Keratinocyte (primary cell): ENCODE data around the gene TFCP2L1. TPM values are rescaled to one million over a fixed set of nuclear protein-coding genes. Genes with fewer than 3 reads are reported as not detected.
A peak's percentile ranks its signal among the peaks of the same experiment; 100 is the strongest.

Source experiments
- DNase-seq: peaks from one replicate; pipeline ENCODE4 v3.0.0-alpha.2; 2011; ENCODE audit warnings: low read depth, missing footprints, low spot score
- FAIRE-seq: peaks from 2 replicates; lab custom pipeline; 2011; peaks lifted over from hg19 to GRCh38; lab: Jason Lieb, UNC
- H2AFZ ChIP-seq: 2 replicates; pipeline ENCODE4 v1.6.0; 2012; ENCODE audit warnings: low read length, control low read depth, inconsistent platforms; ENCODE audit not compliant: control insufficient read depth
- H3K27ac ChIP-seq: 2 replicates; pipeline ENCODE4 v1.5.1; 2011; ENCODE audit warnings: low read length; ENCODE audit not compliant: control insufficient read depth, insufficient read depth
- H3K27me3 ChIP-seq: 3 replicates; pipeline ENCODE4 v1.6.0; 2011; ENCODE audit warnings: low read length; ENCODE audit not compliant: control insufficient read depth, insufficient read depth; ENCODE audit errors: extremely low read depth
- H3K36me3 ChIP-seq, 2 experiments: 2 replicates in 1 of 2; 3 replicates in 1 of 2; pipeline ENCODE4 v1.5.1; 2011; ENCODE audit warnings: low read length in 2 of 2, mild to moderate bottlenecking in 1 of 2; ENCODE audit not compliant: control insufficient read depth in 2 of 2, insufficient read depth in 2 of 2; ENCODE audit errors: extremely low read depth in 1 of 2
- H3K4me1 ChIP-seq: 3 replicates; pipeline ENCODE4 v1.5.1; 2011; ENCODE audit warnings: low read length; ENCODE audit not compliant: control insufficient read depth, insufficient read depth; ENCODE audit errors: extremely low read depth
- H3K4me2 ChIP-seq: 3 replicates; pipeline ENCODE4 v1.6.0; 2011; ENCODE audit warnings: low read depth, low read length; ENCODE audit not compliant: control insufficient read depth, insufficient read depth; ENCODE audit errors: extremely low read depth
- H3K4me3 ChIP-seq, 3 experiments: fragments of 200-600 bp in 1 of 3; sonication (generic) in 1 of 3; 2 replicates in 2 of 3; 3 replicates in 1 of 3; pipeline ENCODE4 v1.5.1; 2011 to 2016; ENCODE audit warnings: low read length in 3 of 3, mild to moderate bottlenecking in 3 of 3, control low read depth in 2 of 3, inconsistent platforms in 1 of 3, low read depth in 1 of 3, mixed read lengths in 1 of 3, mixed run types in 1 of 3, moderate library complexity in 1 of 3; ENCODE audit not compliant: control insufficient read depth in 2 of 3, insufficient read depth in 2 of 3; ENCODE audit errors: extremely low read depth in 1 of 3
- H3K79me2 ChIP-seq: 2 replicates; pipeline ENCODE4 v1.6.0; 2012; ENCODE audit warnings: low read length; ENCODE audit not compliant: control insufficient read depth, insufficient read depth
- H3K9ac ChIP-seq: 3 replicates; pipeline ENCODE4 v1.6.0; 2011; ENCODE audit warnings: low read length; ENCODE audit not compliant: control insufficient read depth, insufficient read depth; ENCODE audit errors: extremely low read depth
- H3K9me1 ChIP-seq: 3 replicates; pipeline ENCODE4 v1.6.0; 2011; ENCODE audit warnings: low read length; ENCODE audit not compliant: control insufficient read depth, insufficient read depth; ENCODE audit errors: extremely low read depth
- H3K9me3 ChIP-seq: 2 replicates; pipeline ENCODE4 v1.5.1; 2012; ENCODE audit warnings: low read depth, low read length; ENCODE audit not compliant: control insufficient read depth
- H4K20me1 ChIP-seq: 3 replicates; pipeline ENCODE4 v1.6.0; 2011; ENCODE audit warnings: low read length; ENCODE audit not compliant: control insufficient read depth, insufficient read depth; ENCODE audit errors: extremely low read depth
- EZH2 ChIP-seq: IDR thresholded peaks from one replicate; pipeline ENCODE4 v1.6.1; 2012; ENCODE audit warnings: inconsistent platforms, mild to moderate bottlenecking, low read length, moderate library complexity
- dilution Hi-C: fragments of 300-500 bp; cut with MboI; formaldehyde crosslinking; loops from one replicate; pipeline ENCODE4 v1.7.0; 2020; ENCODE audit warnings: low sequenced_read_pairs; ENCODE audit not compliant: extremely low pct_ligation_motif_present
- polyA plus RNA-seq, 5 experiments: library from polyadenylated mRNA; depleted of rRNA in 3 of 5; stranded (reverse) in 3 of 5; stranded (forward) in 1 of 5; unstranded in 1 of 5; fragments of >200 nt; gene quantifications; 1 replicate in 1 of 5; 2 replicates in 3 of 5; 3 replicates in 1 of 5; pipeline versions ENCODE4 v1.2.1 to v1.2.3, GENCODE V29; 2011 to 2012; ENCODE audit warnings: missing spikeins in 2 of 5, low read depth in 1 of 5, low replicate concordance in 1 of 5
- TF ChIP-seq, protein P1 (sequence below), 3 experiments: IDR thresholded peaks in 1 of 3; conservative IDR thresholded peaks in 1 of 3; optimal IDR thresholded peaks in 1 of 3; 2 replicates in 2 of 3; 3 replicates in 1 of 3; pipeline versions ENCODE3 to v1.5.1; 2011; ENCODE audit warnings: low read length in 3 of 3, mild to moderate bottlenecking in 3 of 3, moderate library complexity in 2 of 3, control low read depth in 1 of 3, inconsistent platforms in 1 of 3; ENCODE audit not compliant: insufficient read depth in 2 of 3; ENCODE audit errors: extremely low read depth in 1 of 3

The TFCP2L1 gene
- polyA plus RNA-seq, 1 donor (not counting 4 experiments of a cell fraction or from before 2014, with no cell fraction given): 29.4 TPM

DNA sequence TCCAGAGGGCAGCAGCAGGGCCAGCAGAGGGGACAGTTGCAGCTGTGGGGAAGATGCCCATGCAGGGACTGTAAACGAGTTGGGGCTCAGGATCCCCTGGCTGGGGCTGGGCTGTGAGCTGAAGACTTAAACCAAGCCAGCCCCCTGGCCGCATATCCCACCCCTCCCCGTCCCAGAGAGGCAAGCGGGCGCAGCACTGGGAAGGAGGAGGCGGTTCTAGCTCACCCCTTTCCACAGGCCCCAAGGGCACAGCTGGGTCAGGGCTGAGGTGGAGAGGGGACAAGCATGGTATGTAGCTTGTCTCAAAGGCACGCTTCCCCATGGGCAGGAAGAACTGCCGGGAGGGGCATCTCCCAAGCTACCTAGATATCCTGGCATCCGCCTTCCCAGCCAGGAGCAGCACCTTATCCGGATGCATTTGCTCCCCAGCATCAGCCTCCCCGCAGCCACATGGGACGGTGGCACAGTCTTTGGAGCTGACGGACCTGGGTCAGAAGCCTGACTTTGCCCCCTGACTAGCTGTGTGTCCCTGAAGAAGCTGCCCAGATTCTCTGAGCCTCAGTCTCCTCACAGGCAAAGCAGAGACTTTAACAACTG lies 75.9 kb downstream of the TFCP2L1 start:
- Histone ChIP-seq H3K27ac (no peak overlapping the region), H2AFZ (no peak overlapping the region), H3K4me1 (peaks cover 21% of the 10 kb centered on the region), H3K4me3 (no peak overlapping the region), H4K20me1 (no peaks in the 10 kb centered on the region), H3K79me2 (no peaks in the 10 kb centered on the region), H3K9ac (no peak overlapping the region), H3K9me3 (no peaks in the 10 kb centered on the region), H3K27me3 (no peaks in the 10 kb centered on the region), H3K4me2 (no peak overlapping the region), H3K9me1 (no peaks in the 10 kb centered on the region), H3K36me3 (no peaks in the 10 kb centered on the region)
- DNase-seq: no peak
- TF ChIP-seq, protein P1, sequence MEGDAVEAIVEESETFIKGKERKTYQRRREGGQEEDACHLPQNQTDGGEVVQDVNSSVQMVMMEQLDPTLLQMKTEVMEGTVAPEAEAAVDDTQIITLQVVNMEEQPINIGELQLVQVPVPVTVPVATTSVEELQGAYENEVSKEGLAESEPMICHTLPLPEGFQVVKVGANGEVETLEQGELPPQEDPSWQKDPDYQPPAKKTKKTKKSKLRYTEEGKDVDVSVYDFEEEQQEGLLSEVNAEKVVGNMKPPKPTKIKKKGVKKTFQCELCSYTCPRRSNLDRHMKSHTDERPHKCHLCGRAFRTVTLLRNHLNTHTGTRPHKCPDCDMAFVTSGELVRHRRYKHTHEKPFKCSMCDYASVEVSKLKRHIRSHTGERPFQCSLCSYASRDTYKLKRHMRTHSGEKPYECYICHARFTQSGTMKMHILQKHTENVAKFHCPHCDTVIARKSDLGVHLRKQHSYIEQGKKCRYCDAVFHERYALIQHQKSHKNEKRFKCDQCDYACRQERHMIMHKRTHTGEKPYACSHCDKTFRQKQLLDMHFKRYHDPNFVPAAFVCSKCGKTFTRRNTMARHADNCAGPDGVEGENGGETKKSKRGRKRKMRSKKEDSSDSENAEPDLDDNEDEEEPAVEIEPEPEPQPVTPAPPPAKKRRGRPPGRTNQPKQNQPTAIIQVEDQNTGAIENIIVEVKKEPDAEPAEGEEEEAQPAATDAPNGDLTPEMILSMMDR (optimal IDR thresholded peaks at IDR 0.05 in 1 of 3, IDR thresholded peaks at IDR 0.05 in 1 of 3, conservative IDR thresholded peaks at IDR 0.05 in 1 of 3; ENCODE audit: extremely low read depth in 1 of 3, insufficient read depth in 2 of 3, low read length in 3 of 3): no peak
- no peak for TF ChIP-seq EZH2
- dilution Hi-C loops: no loop called here
- FAIRE-seq: no peak

DNA sequence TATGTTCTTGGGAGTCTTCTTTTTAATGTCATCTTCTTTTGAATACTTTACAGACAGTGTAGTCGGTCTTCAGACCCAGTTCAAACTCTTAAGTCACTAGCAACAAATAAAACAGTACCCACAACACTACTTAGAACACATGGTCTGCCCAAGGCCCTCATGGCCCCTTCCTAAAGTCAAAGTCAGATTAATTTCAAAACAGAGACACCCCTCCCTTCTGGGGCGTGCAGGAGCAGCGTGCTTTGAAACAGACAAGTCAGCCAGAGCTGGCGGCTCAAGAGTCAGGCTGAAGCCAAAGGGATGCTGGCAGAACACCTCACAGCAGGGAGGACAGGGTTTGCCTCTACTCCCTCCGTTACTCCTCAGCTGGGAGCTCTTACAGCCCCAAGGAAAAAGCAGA lies 77.5 kb downstream of the TFCP2L1 start:
- H3K9me1 ChIP-seq: no peaks in the 10 kb centered on the region
- H3K79me2 ChIP-seq: no peaks in the 10 kb centered on the region
- H4K20me1 ChIP-seq: no peaks in the 10 kb centered on the region
- no peaks in the 10 kb centered on the region for H3K9me3 ChIP-seq
- H3K36me3 ChIP-seq: no peaks in the 10 kb centered on the region
- dilution Hi-C loops: no loop called here
- TF ChIP-seq EZH2: no peak
- TF ChIP-seq, protein P1 (optimal IDR thresholded peaks at IDR 0.05 in 1 of 3, IDR thresholded peaks at IDR 0.05 in 1 of 3, conservative IDR thresholded peaks at IDR 0.05 in 1 of 3; ENCODE audit: extremely low read depth in 1 of 3, insufficient read depth in 2 of 3, low read length in 3 of 3): no peak
- no peak overlapping the region for H3K27ac ChIP-seq
- no peak overlapping the region for H3K4me2 ChIP-seq
- no peak overlapping the region for H3K4me3 ChIP-seq
- H3K27me3 ChIP-seq: no peaks in the 10 kb centered on the region
- no peak for DNase-seq
- FAIRE-seq: no peak
- peak overlapping the region; percentile 19 for H2AFZ ChIP-seq
- no peak overlapping the region for H3K9ac ChIP-seq
- H3K4me1 ChIP-seq: peaks cover 21% of the 10 kb centered on the region
